HCT116 (cell line): ENCODE results near the gene ZHX3. TPM values are rescaled to one million over a fixed set of nuclear protein-coding genes. Genes with fewer than 3 reads are reported as not detected.

Experiments
- ATAC-seq: fragments of 200-7000 bp; cut with Tn5 transposase; 2 replicates; pipeline ENCODE4 v1.9.1; 2020; ENCODE audit warnings: mild to moderate bottlenecking, moderate library complexity
- BruUV-seq: library from RNA; stranded (reverse); fragments of 400-500 nt; replicated peaks from 2 replicates; lab custom pipeline; 2021; lab: Mats Ljungman, UMichigan
- CTCF ChIA-PET: fragments of 300-600 bp; sonication (Branson Sonifier 250); formaldehyde crosslinking; loops from one replicate; lab custom pipeline; 2021; ENCODE audit warnings: antibody characterized with exemption; lab: Charles Lee
- POLR2A ChIA-PET: fragments of 300-600, 350-600 bp; sonication (Branson Sonifier 250); formaldehyde crosslinking; loops from one replicate; lab custom pipeline; 2021; ENCODE audit warnings: antibody characterized with exemption; lab: Charles Lee
- RAD21 ChIA-PET, 2 experiments: fragments of 300-600 bp; sonication (Branson Sonifier 250); formaldehyde crosslinking; loops; one replicate each; lab custom pipeline; 2023; ENCODE audit warnings: low total read pairs in 2 of 2; ENCODE audit not compliant: uncharacterized antibody in 2 of 2, unreplicated experiment in 2 of 2, low non-redundant PET in 1 of 2; lab: Charles Lee
- DNase-seq: peaks from one replicate; pipeline ENCODE4 v3.0.0-alpha.2; 2010; ENCODE audit warnings: low read depth, low spot score
- H2AFZ ChIP-seq: fragments of 200-600 bp; shearing (Covaris generic), sonication (generic); 2 replicates; pipeline ENCODE4 v1.6.1; 2017; ENCODE audit warnings: low read depth, mixed run types, mixed read lengths, antibody characterized with exemption, low read length; ENCODE audit not compliant: poor library complexity, severe bottlenecking
- H3K27ac ChIP-seq: 2 replicates; pipeline ENCODE4 v1.5.1; 2012; ENCODE audit warnings: low read depth, low read length
- H3K27me3 ChIP-seq: fragments of 200-600 bp; sonication (generic); 2 replicates; pipeline ENCODE4 v1.6.1; 2016; ENCODE audit warnings: mixed run types, low read length, mixed read lengths; ENCODE audit not compliant: insufficient read depth
- H3K36me3 ChIP-seq, 2 experiments: fragments of 200-500 bp in 1 of 2; fragments of 200-600 bp in 1 of 2; sonication (Bioruptor generic) in 1 of 2; sonication (generic) in 1 of 2; 2 replicates each; pipeline versions ENCODE4 v1.5.1 to v1.6.1; 2014 to 2016; ENCODE audit warnings: low read length in 2 of 2, inconsistent platforms in 1 of 2, mixed read lengths in 1 of 2, mixed run types in 1 of 2; ENCODE audit not compliant: insufficient read depth in 2 of 2, control insufficient read depth in 1 of 2
- H3K4me1 ChIP-seq, 2 experiments: fragments of 200-600 bp in 1 of 2; sonication (generic) in 1 of 2; 2 replicates each; pipeline versions ENCODE4 v1.5.1 to v1.6.1; 2012 to 2017; ENCODE audit warnings: low read length in 2 of 2, inconsistent platforms in 1 of 2, mild to moderate bottlenecking in 1 of 2, mixed read lengths in 1 of 2, mixed run types in 1 of 2, moderate library complexity in 1 of 2; ENCODE audit not compliant: insufficient read depth in 2 of 2, control insufficient read depth in 1 of 2
- H3K4me2 ChIP-seq: fragments of 200-600 bp; sonication (generic); 2 replicates; pipeline ENCODE4 v1.6.1; 2017; ENCODE audit warnings: mixed run types, low read length, mixed read lengths
- H3K4me3 ChIP-seq, 2 experiments: fragments of 200-600 bp in 1 of 2; sonication (generic) in 1 of 2; replicated peaks in 1 of 2; 2 replicates each; pipeline ENCODE4 v1.5.1; 2011 to 2016; ENCODE audit warnings: low read length in 2 of 2, control low read depth in 1 of 2, low read depth in 1 of 2, mild to moderate bottlenecking in 1 of 2, mixed read lengths in 1 of 2, mixed run types in 1 of 2
- H3K79me2 ChIP-seq: fragments of 200-600 bp; sonication (generic); 2 replicates; pipeline ENCODE4 v1.6.1; 2017; ENCODE audit warnings: mild to moderate bottlenecking, mixed run types, low read length, moderate library complexity, mixed read lengths; ENCODE audit not compliant: insufficient read depth
- H3K9ac ChIP-seq: fragments of 200-600 bp; sonication (generic); 2 replicates; pipeline ENCODE4 v1.6.1; 2016; ENCODE audit warnings: low read length, mixed read lengths
- H3K9me2 ChIP-seq: fragments of 200-600 bp; sonication (generic), shearing (Covaris generic); 2 replicates; pipeline ENCODE4 v1.6.1; 2017; ENCODE audit warnings: mixed run types, mild to moderate bottlenecking, moderate library complexity; ENCODE audit not compliant: insufficient read depth
- H3K9me3 ChIP-seq, 2 experiments: fragments of 200-500 bp in 1 of 2; fragments of 200-600 bp in 1 of 2; sonication (Bioruptor generic) in 1 of 2; sonication (generic) in 1 of 2; 2 replicates each; pipeline ENCODE4 v1.6.1; 2014 to 2017; ENCODE audit warnings: low read length in 2 of 2, mixed read lengths in 2 of 2, inconsistent platforms in 1 of 2, low read depth in 1 of 2, mild to moderate bottlenecking in 1 of 2, mixed run types in 1 of 2, moderate library complexity in 1 of 2; ENCODE audit not compliant: control insufficient read depth in 1 of 2, insufficient read depth in 1 of 2
- H4K20me1 ChIP-seq: fragments of 200-600 bp; sonication (generic), shearing (Covaris generic); 2 replicates; pipeline ENCODE4 v1.6.1; 2017; ENCODE audit warnings: mixed run types, mild to moderate bottlenecking, moderate library complexity; ENCODE audit not compliant: insufficient read depth
- ATF3 ChIP-seq: IDR thresholded peaks from 2 replicates; pipeline ENCODE4 v1.6.1; 2012
- CBX3 ChIP-seq: IDR thresholded peaks from 2 replicates; pipeline ENCODE4 v1.6.1; 2012; ENCODE audit warnings: low read depth
- CEBPB ChIP-seq: IDR thresholded peaks from 2 replicates; pipeline ENCODE4 v1.6.1; 2012; ENCODE audit warnings: low read depth
- CTCF ChIP-seq, 3 experiments: fragments of 200-600 bp in 1 of 3; sonication (generic) in 1 of 3; IDR thresholded peaks in 2 of 3; conservative IDR thresholded peaks in 1 of 3; 2 replicates each; pipeline ENCODE4 v1.5.1; 2012 to 2017; ENCODE audit warnings: low read depth in 2 of 3, low read length in 2 of 3, antibody characterized with exemption in 1 of 3, borderline replicate concordance in 1 of 3, control low read depth in 1 of 3, mild to moderate bottlenecking in 1 of 3, mixed read lengths in 1 of 3, mixed run types in 1 of 3, moderate library complexity in 1 of 3; ENCODE audit not compliant: insufficient read depth in 1 of 3
- EGR1 ChIP-seq: IDR thresholded peaks from 2 replicates; pipeline ENCODE4 v1.6.1; 2012; ENCODE audit warnings: low read depth
- ELF1 ChIP-seq: IDR thresholded peaks from 2 replicates; pipeline ENCODE4 v1.6.1; 2012; ENCODE audit warnings: low read depth, borderline replicate concordance
- EZH2 ChIP-seq: fragments of 200-600 bp; sonication (generic); IDR thresholded peaks from 2 replicates; pipeline ENCODE4 v1.6.1; 2017; ENCODE audit warnings: antibody characterized with exemption, mixed run types
- POLR2AphosphoS5 ChIP-seq: IDR thresholded peaks from 2 replicates; pipeline ENCODE4 v1.6.1; 2011; ENCODE audit warnings: mild to moderate bottlenecking, low read depth, low read length, moderate library complexity
- RAD21 ChIP-seq: IDR thresholded peaks from 2 replicates; pipeline ENCODE4 v1.6.1; 2012; ENCODE audit warnings: low read depth, mild to moderate bottlenecking
- REST ChIP-seq: IDR thresholded peaks from 2 replicates; pipeline ENCODE4 v1.6.1; 2012; ENCODE audit warnings: low read depth
- SIN3A ChIP-seq: IDR thresholded peaks from 2 replicates; pipeline ENCODE4 v1.6.1; 2012; ENCODE audit warnings: low read depth
- SRF ChIP-seq: IDR thresholded peaks from 2 replicates; pipeline ENCODE4 v1.6.1; 2012; ENCODE audit warnings: low read depth
- TCF7L2 ChIP-seq: IDR thresholded peaks from 2 replicates; pipeline ENCODE4 v1.7.0; 2011; ENCODE audit warnings: borderline replicate concordance, inconsistent platforms; ENCODE audit not compliant: insufficient read depth, insufficient read length; ENCODE audit errors: extremely low read depth
- ZBTB33 ChIP-seq: IDR thresholded peaks from 2 replicates; pipeline ENCODE4 v1.6.1; 2011; ENCODE audit warnings: mild to moderate bottlenecking, low read length, moderate library complexity; ENCODE audit not compliant: insufficient replicate concordance; ENCODE audit errors: extremely low read depth
- ZFX ChIP-seq: fragments of 450-650 bp; IDR thresholded peaks from 2 replicates; pipeline ENCODE4 v1.6.1; 2017
- intact Hi-C: fragments of 100-400 bp; cut with micrococcal nuclease; formaldehyde crosslinking; loops from 2 replicates; pipeline ENCODE4 v1.10.0; 2022
- total RNA-seq: library from RNA; stranded (reverse); gene quantifications from one replicate; pipeline ENCODE4 v1.2.1, GENCODE V29; 2021; ENCODE audit not compliant: unreplicated experiment

The ZHX3 gene
- total RNA-seq, 1 experiment from 2014 or later, result 13.3 TPM

DNA sequence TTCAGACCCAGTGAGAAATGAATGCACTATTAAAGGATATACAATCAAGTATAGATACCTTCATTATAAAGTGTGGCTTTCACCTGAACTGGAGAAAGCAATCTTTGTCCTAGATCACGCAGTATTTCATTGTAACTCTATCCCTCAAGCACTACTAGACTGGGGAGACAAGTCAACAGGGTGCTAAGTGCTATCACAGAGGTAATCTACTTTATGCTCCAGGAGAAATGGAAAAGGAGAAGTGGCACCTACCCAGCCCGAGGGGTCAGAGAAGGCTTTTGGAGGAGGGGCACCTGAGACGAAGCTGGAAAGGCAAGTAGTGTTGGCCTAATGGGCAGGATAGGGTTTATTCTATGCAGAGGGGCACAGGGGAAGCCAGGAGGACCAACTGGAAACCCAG, 17.1 kb downstream of the ZHX3 start:
- Histone ChIP-seq H3K36me3 (no peaks in the 10 kb centered on the region), H3K9ac (no peak overlapping the region), H3K4me1 (no peaks in the 10 kb centered on the region), H3K4me3 (no peak overlapping the region), H2AFZ (no peak overlapping the region), H3K27ac (no peak overlapping the region), H3K79me2 (no peaks in the 10 kb centered on the region), H4K20me1 (no peaks in the 10 kb centered on the region), H3K4me2 (no peak overlapping the region), H3K9me2 (no peaks in the 10 kb centered on the region), H3K9me3 (no peaks in the 10 kb centered on the region), H3K27me3 (no peaks in the 10 kb centered on the region)
- DNase-seq (no peak), ATAC-seq (no peak)
- no peak for TF ChIP-seq ATF3
- TF ChIP-seq SIN3A, result no peak
- TF ChIP-seq CTCF (IDR thresholded peaks at IDR 0.05 in 2 of 3, conservative IDR thresholded peaks at IDR 0.05 in 1 of 3; ENCODE audit: borderline replicate concordance in 1 of 3, insufficient read depth in 1 of 3, low read depth in 2 of 3, low read length in 2 of 3), result no peak
- no peak for TF ChIP-seq ELF1
- TF ChIP-seq RAD21, result no peak
- TF ChIP-seq EGR1, result no peak
- no peak for TF ChIP-seq POLR2AphosphoS5
- no peak for TF ChIP-seq CEBPB
- TF ChIP-seq EZH2, result no peak
- TF ChIP-seq ZFX, result no peak
- no peak for TF ChIP-seq TCF7L2
- TF ChIP-seq SRF, result no peak
- no peak for TF ChIP-seq REST
- TF ChIP-seq ZBTB33, result no peak
- no peak for TF ChIP-seq CBX3
- CTCF ChIA-PET, result no interaction called here
- intact Hi-C loops, result no loop called here
- BruUV-seq, result no TSS peak
- RAD21 ChIA-PET, result no interaction called here
- POLR2A ChIA-PET, result no interaction called here
